ENCODE data around the gene MIEF2. TPM values are rescaled to one million over a fixed set of nuclear protein-coding genes. Genes with fewer than 3 reads are reported as not detected.

The MIEF2 gene
- polyA plus RNA-seq, 1 of the 3 experiments (the other 2 are of a cell fraction) = 12.7 TPM

GRCh38 chr17:18270046-18270931, 9.8 kb downstream of the MIEF2 start:
- Histone ChIP-seq H3F3A (replicated peaks; ENCODE audit: insufficient read depth) (peaks cover 7% of the 10 kb centered on the region), H2AFZ (ENCODE audit: low read depth) (no peak overlapping the region), H3K4me1 (ENCODE audit: control insufficient read depth in 1 of 2, insufficient read depth in 2 of 2, low read depth in 1 of 2, low read length in 1 of 2) (no peaks in the 10 kb centered on the region; a peak in 2 of 4 replicates), H3K9me3 (no peaks in the 10 kb centered on the region), H3K4me2 (no peak overlapping the region), H3K27ac (ENCODE audit: low read depth in 2 of 2, low read length in 1 of 2) (no peak overlapping the region), H4K20me1 (ENCODE audit: insufficient read depth) (no peaks in the 10 kb centered on the region), H3K27me3 (ENCODE audit: insufficient read depth) (no peaks in the 10 kb centered on the region), H3K9ac (no peak overlapping the region), H3K36me3 (replicated peaks in 1 of 2; ENCODE audit: control insufficient read depth in 1 of 2, insufficient read depth in 2 of 2, low read length in 1 of 2) (peaks cover 3 to 18% of the 10 kb centered on the region in 2 experiments), H3K79me2 (ENCODE audit: insufficient read depth) (no peaks in the 10 kb centered on the region), H3K4me3 (ENCODE audit: low read depth in 2 of 2, low read length in 1 of 2) (no peak overlapping the region), H3K9me2 (no peaks in the 10 kb centered on the region)
- 96% methylated on average over 10 of the region's 14 CpGs for WGBS (ENCODE audit: low lambda C conversion rate)
- no peak for DNase-seq
- ChIA-PET POLR2A (no interaction called here), CTCF (interaction anchor here (0.7 to 1.5 kb wide), 3 partner anchors 10 to 21 kb away, joined by 3 to 5 read pairs (median 4); no protein-coding TSS in a partner anchor)
- TF ChIP-seq RAD21 (IDR thresholded peaks at IDR 0.05; ENCODE audit: low read length) (no peak), TEAD4 (IDR thresholded peaks at IDR 0.05; ENCODE audit: borderline replicate concordance, insufficient read depth) (no peak), YY1 (IDR thresholded peaks at IDR 0.05; ENCODE audit: low read depth) (no peak), REST (IDR thresholded peaks at IDR 0.05; ENCODE audit: low read depth, low read length) (no peak), MXI1 (IDR thresholded peaks at IDR 0.05; ENCODE audit: low read depth, low read length) (no peak), POLR2AphosphoS5 (IDR thresholded peaks at IDR 0.05; ENCODE audit: low read depth, low read length) (no peak; the same call in 1 of the 2 replicates), EP300 (IDR thresholded peaks at IDR 0.05; ENCODE audit: borderline replicate concordance in 1 of 2, low read depth in 1 of 2, low read length in 1 of 2) (no peak), PBX3 (IDR thresholded peaks at IDR 0.05) (no peak), CTCF (IDR thresholded peaks at IDR 0.05) (no peak), TCF12 (IDR thresholded peaks at IDR 0.05) (no peak), MAX (IDR thresholded peaks at IDR 0.05; ENCODE audit: low read depth) (no peak), GABPA (IDR thresholded peaks at IDR 0.05; ENCODE audit: low read depth) (no peak), USF1 (IDR thresholded peaks at IDR 0.05; ENCODE audit: borderline replicate concordance, low read depth) (no peak), NFIC (IDR thresholded peaks at IDR 0.05; ENCODE audit: borderline replicate concordance) (no peak), TAF1 (IDR thresholded peaks at IDR 0.05; ENCODE audit: borderline replicate concordance, low read depth, low read length) (no peak), IRF3 (IDR thresholded peaks at IDR 0.05; ENCODE audit: low read depth, low read length) (no peak), FOXM1 (IDR thresholded peaks at IDR 0.05; ENCODE audit: low read depth) (no peak), SMC3 (IDR thresholded peaks at IDR 0.05; ENCODE audit: low read depth, low read length) (no peak), SIN3A (IDR thresholded peaks at IDR 0.05; ENCODE audit: borderline replicate concordance, low read depth, low read length) (no peak)

Measured in SK-N-SH (cell line).